Hepatocyte (in vitro differentiated cells): ENCODE results near the gene SIX2. TPM values are rescaled to one million over a fixed set of nuclear protein-coding genes. Genes with fewer than 3 reads are reported as not detected.

Experiments used
- DNase-seq: peaks from one replicate; pipeline ENCODE4 v3.0.0-alpha.2; 2016; ENCODE audit warnings: low spot score
- H2AFZ ChIP-seq: fragments of 200-600 bp; sonication (generic); 2 replicates; pipeline ENCODE4 v1.6.0; 2016; ENCODE audit warnings: antibody characterized with exemption, mild to moderate bottlenecking
- H3K27ac ChIP-seq: fragments of 200-600 bp; sonication (generic); 2 replicates; pipeline ENCODE4 v1.5.1; 2016; ENCODE audit warnings: mild to moderate bottlenecking
- H3K27me3 ChIP-seq: fragments of 200-600 bp; sonication (generic); 2 replicates; pipeline ENCODE4 v1.6.1; 2016
- H3K36me3 ChIP-seq: fragments of 200-600 bp; sonication (generic); replicated peaks from 2 replicates; pipeline ENCODE4 v1.5.1; 2016; ENCODE audit warnings: low read depth; ENCODE audit not compliant: insufficient read depth
- H3K4me1 ChIP-seq: fragments of 200-600 bp; sonication (generic); 2 replicates; pipeline ENCODE4 v1.5.1; 2016; ENCODE audit warnings: mild to moderate bottlenecking, moderate library complexity; ENCODE audit not compliant: insufficient read depth
- H3K4me2 ChIP-seq: fragments of 200-600 bp; sonication (generic); 2 replicates; pipeline ENCODE4 v1.6.0; 2016
- H3K4me3 ChIP-seq: fragments of 200-600 bp; sonication (generic); 2 replicates; pipeline ENCODE4 v1.5.1; 2016; ENCODE audit warnings: mild to moderate bottlenecking
- H3K79me2 ChIP-seq: fragments of 200-600 bp; sonication (generic); 2 replicates; pipeline ENCODE4 v1.6.0; 2017; ENCODE audit warnings: mild to moderate bottlenecking
- H3K9me2 ChIP-seq: fragments of 200-600 bp; sonication (generic); replicated peaks from 2 replicates; pipeline ENCODE4 v1.6.0; 2017; ENCODE audit warnings: mild to moderate bottlenecking; ENCODE audit not compliant: insufficient read depth
- H3K9me3 ChIP-seq: fragments of 200-600 bp; sonication (generic); 2 replicates; pipeline ENCODE4 v1.5.1; 2016; ENCODE audit warnings: low read depth, mild to moderate bottlenecking
- H4K20me1 ChIP-seq: fragments of 200-600 bp; sonication (generic); 2 replicates; pipeline ENCODE4 v1.6.0; 2016; ENCODE audit warnings: mild to moderate bottlenecking; ENCODE audit not compliant: insufficient read depth, poor library complexity, severe bottlenecking
- CTCF ChIP-seq: fragments of 200-600 bp; sonication (generic); IDR thresholded peaks from 2 replicates; pipeline ENCODE4 v1.5.1; 2016; ENCODE audit warnings: antibody characterized with exemption, mild to moderate bottlenecking; ENCODE audit not compliant: poor library complexity
- EZH2 ChIP-seq: fragments of 200-600 bp; sonication (generic); IDR thresholded peaks from 2 replicates; pipeline ENCODE4 v1.6.1; 2016; ENCODE audit warnings: antibody characterized with exemption, mild to moderate bottlenecking, borderline replicate concordance
- EZH2phosphoT487 ChIP-seq: fragments of 200-600 bp; sonication (generic); IDR thresholded peaks from one replicate; pipeline ENCODE4 v1.6.1; 2018; ENCODE audit warnings: antibody characterized with exemption, mild to moderate bottlenecking, low read depth, moderate library complexity; ENCODE audit not compliant: unreplicated experiment, severe bottlenecking
- WGBS: methylation state at CpG from one replicate; pipeline ENCODE4 v1.1.6; 2016; ENCODE audit warnings: low lambda C conversion rate; ENCODE audit errors: missing lambda C conversion rate; 5-methylcytosine and 5-hydroxymethylcytosine counted together
- polyA plus RNA-seq: library from polyadenylated mRNA; unstranded; fragments of >200 nt; fragmentation: Nextera tagmentation; extraction: Ambion mirVana; gene quantifications from 2 replicates; pipeline ENCODE4 v1.2.1, GENCODE V29; 2016
- total RNA-seq: library from RNA; depleted of rRNA; stranded (reverse); fragments of >200 nt; gene quantifications from 2 replicates; pipeline ENCODE4 v1.2.3, GENCODE V29; 2014

SIX2 gene
- total and polyA plus RNA-seq, 2 experiments from 2014 or later, result 0.53 to 1.3 TPM

DNA sequence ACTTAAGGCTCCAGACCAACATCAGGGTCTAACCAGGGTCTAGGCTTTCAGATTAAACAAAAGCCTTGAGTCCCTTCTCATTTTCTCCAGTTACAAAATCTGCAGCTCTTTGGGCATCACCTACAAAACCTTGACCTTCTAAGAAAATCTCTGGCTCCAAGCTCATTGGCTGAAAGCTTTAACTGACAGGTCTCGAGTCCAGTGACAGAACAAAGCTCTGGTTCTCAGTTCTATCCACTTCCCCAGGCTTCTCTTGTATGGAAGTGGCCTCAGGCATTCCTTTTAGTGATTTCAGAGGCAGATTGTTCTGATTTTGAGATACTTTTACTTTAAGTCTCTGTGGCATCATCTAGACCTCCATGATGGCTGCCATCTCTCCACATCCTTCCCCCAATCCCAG, 11.3 kb downstream of the SIX2 start:
- H2AFZ ChIP-seq, result no peak overlapping the region
- no peaks in the 10 kb centered on the region for H3K9me2 ChIP-seq
- H3K36me3 ChIP-seq, result no peaks in the 10 kb centered on the region
- no peak for DNase-seq
- no peak overlapping the region for H3K27ac ChIP-seq
- peaks cover 99% of the 10 kb centered on the region for H3K27me3 ChIP-seq
- H3K4me3 ChIP-seq, result no peak overlapping the region
- no peaks in the 10 kb centered on the region for H3K4me1 ChIP-seq
- no peaks in the 10 kb centered on the region for H3K79me2 ChIP-seq
- no peaks in the 10 kb centered on the region for H4K20me1 ChIP-seq
- H3K4me2 ChIP-seq, result no peak overlapping the region
- TF ChIP-seq EZH2 (no peak), EZH2phosphoT487 (no peak), CTCF (no peak)
- 88% methylated on average over 1 of the region's 1 CpG for WGBS
- H3K9me3 ChIP-seq, result no peaks in the 10 kb centered on the region

GRCh38 chr2:44996356-44996755, 12.9 kb downstream of the SIX2 start:
- WGBS, result 79% methylated on average over 6 of the region's 6 CpGs
- Histone ChIP-seq H3K27ac (no peak overlapping the region), H3K36me3 (no peaks in the 10 kb centered on the region), H3K4me1 (no peaks in the 10 kb centered on the region), H3K79me2 (no peaks in the 10 kb centered on the region), H3K9me2 (no peaks in the 10 kb centered on the region), H3K4me3 (no peak overlapping the region), H4K20me1 (no peaks in the 10 kb centered on the region), H3K27me3 (peaks cover 90% of the 10 kb centered on the region), H3K4me2 (no peak overlapping the region), H3K9me3 (no peaks in the 10 kb centered on the region), H2AFZ (no peak overlapping the region)
- no peak for TF ChIP-seq CTCF
- no peak for DNase-seq

- WGBS, result 85% methylated on average over 1 of the region's 1 CpG
- H3K36me3 ChIP-seq, result no peaks in the 10 kb centered on the region
- H2AFZ ChIP-seq, result no peak overlapping the region
- H3K4me3 ChIP-seq, result no peak overlapping the region
- no peaks in the 10 kb centered on the region for H4K20me1 ChIP-seq
- H3K27ac ChIP-seq, result no peak overlapping the region
- no peaks in the 10 kb centered on the region for H3K79me2 ChIP-seq
- no peak overlapping the region for H3K4me2 ChIP-seq
- H3K4me1 ChIP-seq, result no peaks in the 10 kb centered on the region
- no peaks in the 10 kb centered on the region for H3K9me2 ChIP-seq
- peaks cover 70% of the 10 kb centered on the region for H3K27me3 ChIP-seq
- H3K9me3 ChIP-seq, result no peaks in the 10 kb centered on the region
- no peak for DNase-seq
- TF ChIP-seq EZH2 (no peak), CTCF (no peak), EZH2phosphoT487 (no peak)
Measured at GRCh38 chr2:44994377-44994776, 14.9 kb downstream of the SIX2 start.

DNA sequence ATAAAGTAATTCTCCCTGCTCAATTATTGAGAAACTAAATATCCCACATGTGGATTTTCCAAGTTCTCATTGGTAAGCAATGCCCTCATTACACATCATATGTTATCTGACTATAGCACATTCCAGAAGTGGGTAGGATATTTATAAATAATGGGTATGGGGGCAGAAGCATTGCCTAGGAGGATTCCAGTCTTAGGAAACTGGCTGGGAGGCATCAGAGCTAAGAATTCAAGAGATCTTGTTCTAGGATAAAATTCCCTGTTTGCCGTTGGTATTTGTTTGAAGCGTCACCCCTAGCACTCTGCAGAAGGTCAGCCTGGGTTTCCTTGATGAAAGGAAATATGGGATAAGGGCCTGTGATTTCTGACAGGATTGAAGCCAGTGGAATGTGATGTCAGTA, 20.1 kb downstream of the SIX2 start:
- 59% methylated on average over 2 of the region's 2 CpGs for WGBS
- Histone ChIP-seq H4K20me1 (no peaks in the 10 kb centered on the region), H3K36me3 (no peaks in the 10 kb centered on the region), H3K9me2 (no peaks in the 10 kb centered on the region), H3K4me2 (no peak overlapping the region), H2AFZ (no peak overlapping the region), H3K9me3 (no peaks in the 10 kb centered on the region), H3K4me3 (no peak overlapping the region), H3K27me3 (peaks cover 22% of the 10 kb centered on the region), H3K27ac (no peak overlapping the region), H3K79me2 (no peaks in the 10 kb centered on the region), H3K4me1 (no peaks in the 10 kb centered on the region)
- no peak for DNase-seq
- TF ChIP-seq CTCF (no peak), EZH2phosphoT487 (no peak), EZH2 (no peak)
